Body of pancreas (tissue), 4 donors: ENCODE measurements around the gene CSNK2A3.

Experiments
- CTCF ChIP-seq, 7 experiments: fragments of 450-650 bp in 4 of 7; fragments of 200-600 bp in 3 of 7; sonication (generic) in 3 of 7; IDR thresholded peaks; one replicate each; pipeline ENCODE4 v1.5.1; 2016 to 2019; ENCODE audit warnings: antibody characterized with exemption in 7 of 7
- POLR2A ChIP-seq, 3 donors: fragments of 450-650 bp; IDR thresholded peaks; one replicate each; pipeline ENCODE4 v1.6.1; 2016; ENCODE audit warnings: antibody characterized with exemption in 3 of 3, mild to moderate bottlenecking in 2 of 3

GRCh38 chr11:11336664-11337063 lies 16.4 kb downstream of the CSNK2A3 start:
- TF ChIP-seq CTCF (IDR thresholded peaks at IDR 0.05) (no peak), POLR2A (IDR thresholded peaks at IDR 0.05) (no peak)
